ENCODE results near the gene SYT12.

SYT12 gene

DNA sequence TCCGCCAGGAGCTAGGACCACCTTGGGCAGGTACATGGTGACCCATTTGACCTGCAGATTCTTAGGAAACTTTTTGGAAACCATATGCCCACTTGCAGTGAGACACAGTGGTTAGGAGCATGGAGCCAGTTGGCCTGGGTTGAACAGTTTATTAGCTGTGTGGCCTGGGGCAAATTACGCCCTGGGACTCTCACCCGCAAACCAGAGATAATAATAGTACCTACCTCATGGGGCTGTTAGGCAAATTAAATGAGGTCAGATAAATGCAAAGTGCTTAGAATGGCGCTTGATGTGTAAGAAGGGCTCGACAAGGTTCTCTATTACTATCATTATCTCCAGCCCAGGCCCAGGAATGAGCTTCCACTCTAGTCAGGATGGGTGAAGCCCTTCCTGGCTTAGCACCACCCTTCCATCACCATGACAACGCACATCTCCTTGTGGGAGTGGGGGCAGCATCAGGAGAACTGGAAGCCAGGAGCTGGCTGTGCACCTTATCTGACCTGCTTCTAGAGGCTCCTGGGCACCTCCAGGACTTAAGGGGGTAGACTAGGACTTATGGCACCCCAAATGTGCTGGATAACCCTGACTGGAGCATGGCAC is 5.1 kb downstream of the SYT12 start:
- TF ChIP-seq, protein P1, sequence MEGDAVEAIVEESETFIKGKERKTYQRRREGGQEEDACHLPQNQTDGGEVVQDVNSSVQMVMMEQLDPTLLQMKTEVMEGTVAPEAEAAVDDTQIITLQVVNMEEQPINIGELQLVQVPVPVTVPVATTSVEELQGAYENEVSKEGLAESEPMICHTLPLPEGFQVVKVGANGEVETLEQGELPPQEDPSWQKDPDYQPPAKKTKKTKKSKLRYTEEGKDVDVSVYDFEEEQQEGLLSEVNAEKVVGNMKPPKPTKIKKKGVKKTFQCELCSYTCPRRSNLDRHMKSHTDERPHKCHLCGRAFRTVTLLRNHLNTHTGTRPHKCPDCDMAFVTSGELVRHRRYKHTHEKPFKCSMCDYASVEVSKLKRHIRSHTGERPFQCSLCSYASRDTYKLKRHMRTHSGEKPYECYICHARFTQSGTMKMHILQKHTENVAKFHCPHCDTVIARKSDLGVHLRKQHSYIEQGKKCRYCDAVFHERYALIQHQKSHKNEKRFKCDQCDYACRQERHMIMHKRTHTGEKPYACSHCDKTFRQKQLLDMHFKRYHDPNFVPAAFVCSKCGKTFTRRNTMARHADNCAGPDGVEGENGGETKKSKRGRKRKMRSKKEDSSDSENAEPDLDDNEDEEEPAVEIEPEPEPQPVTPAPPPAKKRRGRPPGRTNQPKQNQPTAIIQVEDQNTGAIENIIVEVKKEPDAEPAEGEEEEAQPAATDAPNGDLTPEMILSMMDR (IDR thresholded peaks at IDR 0.05), result no peak
- H3K4me1 ChIP-seq, result peaks cover 0 to 52% (median 16%) of the 10 kb centered on the region in 4 donors

DNA sequence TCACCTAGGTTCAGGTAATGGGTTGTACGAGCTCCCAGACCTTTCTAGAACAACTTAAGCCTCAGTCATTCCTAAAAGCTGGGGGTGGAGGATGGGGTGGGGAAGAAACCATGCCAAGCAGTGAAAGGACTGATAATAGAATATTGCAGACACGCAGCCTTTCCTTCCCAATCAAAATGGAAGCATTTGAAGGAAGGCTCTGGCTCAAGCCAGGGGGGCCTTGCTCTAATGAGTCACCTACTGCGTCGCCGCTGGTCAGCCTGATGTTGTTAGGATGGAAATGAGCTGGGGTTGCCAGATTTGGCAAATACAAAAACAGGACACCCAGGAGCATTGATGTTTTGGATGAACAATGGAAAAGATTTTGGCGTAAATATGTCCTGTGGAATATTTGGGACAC is 6.2 kb downstream of the SYT12 start:
- TF ChIP-seq, protein P1 (IDR thresholded peaks at IDR 0.05), result no peak
- intact Hi-C loops (cut with DNase I; ENCODE audit: low total_unique reads), result no loop called here
- H3K27me3 ChIP-seq, result no peaks in the 10 kb centered on the region
- peaks cover 0 to 49% (median 18%) of the 10 kb centered on the region in 4 donors for H3K4me1 ChIP-seq
- H3K9me3 ChIP-seq, result no peaks in the 10 kb centered on the region
- H3K36me3 ChIP-seq, result no peaks in the 10 kb centered on the region
- H3K27ac ChIP-seq, result no peak overlapping the region
- H3K4me3 ChIP-seq, result no peak overlapping the region
- DNase-seq, result no peak

More for the DNA sequence above, 5.1 kb downstream of the SYT12 start:
- intact Hi-C loops (cut with DNase I; ENCODE audit: low total_unique reads), result no loop called here
- Histone ChIP-seq H3K27me3 (peaks cover 0 to 4% of the 10 kb centered on the region in 2 donors), H3K36me3 (no peaks in the 10 kb centered on the region), H3K27ac (no peak overlapping the region), H3K9me3 (no peaks in the 10 kb centered on the region), H3K4me3 (no peak overlapping the region)
- no peak for DNase-seq

DNA sequence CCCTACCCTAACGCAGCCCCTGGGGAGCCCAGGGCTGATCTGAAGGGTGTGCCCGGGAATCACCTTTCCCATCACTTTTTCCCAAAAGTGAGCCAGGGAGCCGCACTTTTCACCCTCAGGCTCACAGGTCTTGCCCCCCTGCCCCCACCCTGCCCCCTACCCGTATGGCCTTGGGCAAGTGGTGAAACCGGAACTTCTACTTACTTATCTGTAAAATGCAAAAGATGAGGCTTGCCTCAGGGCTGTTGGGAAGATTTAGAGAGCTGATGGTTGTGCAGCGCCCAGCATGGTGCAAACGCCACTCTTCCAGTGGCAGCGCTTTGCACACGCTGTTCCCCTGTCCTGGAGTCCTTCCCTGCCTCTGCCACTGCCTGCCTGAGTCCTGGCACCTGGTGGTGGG is 8.0 kb downstream of the SYT12 start:
- no peak for DNase-seq
- Histone ChIP-seq H3K4me1 (peaks cover 0 to 38% (median 20%) of the 10 kb centered on the region in 4 donors), H3K27me3 (no peaks in the 10 kb centered on the region), H3K9me3 (no peaks in the 10 kb centered on the region), H3K4me3 (no peak overlapping the region), H3K36me3 (no peaks in the 10 kb centered on the region), H3K27ac (no peak overlapping the region)
- intact Hi-C loops (cut with DNase I; ENCODE audit: low total_unique reads), result no loop called here
- TF ChIP-seq, protein P1 (IDR thresholded peaks at IDR 0.05), result no peak

DNA sequence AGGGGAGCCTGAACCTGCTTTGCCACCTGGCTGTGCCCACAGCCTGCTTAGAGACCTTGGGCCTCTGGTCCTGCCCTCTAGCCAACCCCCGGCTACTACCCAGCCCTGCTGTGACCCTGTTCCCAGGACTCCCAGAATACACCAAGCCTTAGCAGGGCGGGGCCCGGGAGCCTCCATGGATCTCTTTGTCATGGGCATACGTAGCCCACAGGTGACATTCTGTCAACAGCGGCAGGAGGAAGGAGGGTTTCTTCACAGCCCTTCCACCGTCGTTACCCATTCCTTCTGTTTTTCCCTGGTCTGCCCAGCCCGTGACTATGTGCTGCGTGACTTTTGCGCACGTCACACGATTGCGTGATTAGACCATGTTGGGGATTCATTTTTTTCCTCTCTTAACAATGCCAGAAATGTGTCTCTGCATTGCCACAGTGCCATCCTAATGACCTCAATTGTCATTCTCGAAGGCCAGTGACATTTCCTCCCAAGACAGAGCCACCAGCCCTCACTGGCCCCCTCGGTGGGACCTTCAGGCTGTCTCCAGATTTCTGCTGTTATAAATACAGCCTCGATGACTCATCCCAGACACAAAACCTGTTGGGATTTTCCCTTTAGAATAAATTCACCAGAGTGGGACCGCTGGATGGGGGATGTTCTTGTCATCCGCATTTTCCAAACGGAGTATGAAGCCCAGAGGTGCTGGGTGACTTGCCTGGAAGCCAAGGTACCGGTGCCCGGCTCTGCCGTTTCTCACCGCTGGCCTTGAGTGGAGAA is 9.0 kb downstream of the SYT12 start:
- H3K9me3 ChIP-seq, result no peaks in the 10 kb centered on the region
- H3K4me3 ChIP-seq, result no peak overlapping the region
- no peaks in the 10 kb centered on the region for H3K36me3 ChIP-seq
- peak overlapping the region; percentile 61 to 70 for H3K27ac ChIP-seq
- no peak for DNase-seq
- peaks cover 0 to 36% (median 20%) of the 10 kb centered on the region in 4 donors for H3K4me1 ChIP-seq
- intact Hi-C loops (cut with DNase I; ENCODE audit: low total_unique reads), result no loop called here
- TF ChIP-seq, protein P1 (IDR thresholded peaks at IDR 0.05), result no peak
- no peaks in the 10 kb centered on the region for H3K27me3 ChIP-seq

DNA sequence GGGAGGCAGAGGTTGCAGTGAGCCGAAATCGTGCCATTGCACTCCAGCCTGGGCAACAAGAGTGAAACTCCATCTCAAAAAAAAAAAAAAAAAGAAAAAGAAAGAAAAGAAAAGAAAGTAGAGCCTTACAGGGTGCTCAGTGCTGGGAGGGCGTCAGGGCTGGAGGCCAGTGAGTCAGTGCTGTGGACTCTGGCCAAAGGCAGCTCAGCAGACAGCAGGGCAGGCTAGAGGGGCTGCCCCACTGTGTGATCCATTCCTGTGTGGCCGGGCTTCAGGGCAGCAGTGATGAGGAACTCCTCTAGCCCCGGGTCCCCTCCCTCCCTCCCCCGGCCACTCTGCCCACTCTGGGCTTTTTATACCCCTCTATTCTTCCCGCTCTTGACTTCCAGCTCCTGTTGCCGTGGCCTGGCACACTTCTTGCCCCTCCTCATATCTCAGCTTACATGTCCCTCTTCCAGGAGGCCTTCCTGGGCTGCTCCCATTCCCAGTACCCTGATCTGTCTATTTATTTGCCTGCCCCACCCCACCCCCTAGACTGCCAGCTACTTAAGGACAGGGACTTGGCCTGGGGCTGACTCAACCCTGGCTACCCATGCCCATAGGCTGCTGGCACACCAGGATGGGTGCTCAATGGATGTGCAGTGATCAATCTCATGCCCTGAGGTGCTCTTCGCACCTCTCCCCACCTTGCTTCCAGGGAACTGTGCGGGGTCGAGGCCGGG is 10.1 kb downstream of the SYT12 start:
- intact Hi-C loops (cut with DNase I; ENCODE audit: low total_unique reads), result no loop called here
- DNase-seq, result peak; percentile 70 to 89
- no peaks in the 10 kb centered on the region for H3K36me3 ChIP-seq

More for the DNA sequence above, 10.1 kb downstream of the SYT12 start:
- Histone ChIP-seq H3K27ac (peak overlapping the region; percentile 62 to 70), H3K4me1 (peaks cover 0 to 35% (median 20%) of the 10 kb centered on the region in 4 donors), H3K9me3 (no peaks in the 10 kb centered on the region), H3K27me3 (no peaks in the 10 kb centered on the region), H3K4me3 (no peak overlapping the region)
- TF ChIP-seq, protein P1 (IDR thresholded peaks at IDR 0.05), result no peak
